ENCODE measurements around the gene DOCK2. TPM values are rescaled to one million over a fixed set of nuclear protein-coding genes. Genes with fewer than 3 reads are reported as not detected.

The DOCK2 gene
- total and polyA plus RNA-seq, 2 donors (not counting 3 experiments of a cell fraction or from before 2014, with no cell fraction given) = 0.62 to 4.8 TPM

GRCh38 chr5:169867347-169867746 lies 230.3 kb downstream of the DOCK2 start:
- BruUV-seq (replicated peaks) = no TSS peak
- DNase-seq (ENCODE audit: low read depth, low spot score) (no peak), FAIRE-seq (no peak)
- no peaks in the 10 kb centered on the region for H3K9me3 ChIP-seq (replicated peaks; ENCODE audit: control insufficient read depth, insufficient read depth, low read length)
- no peak overlapping the region for H3K4me3 ChIP-seq (replicated peaks in 1 of 3; ENCODE audit: insufficient read depth in 1 of 3, low read depth in 1 of 3, low read length in 3 of 3)
- no peak overlapping the region for H3K4me2 ChIP-seq (ENCODE audit: insufficient read depth, low read length)
- H3K79me2 ChIP-seq (ENCODE audit: control insufficient read depth, insufficient read depth, low read length) = no peaks in the 10 kb centered on the region
- ChIA-PET CTCF (interaction anchor here (1.7 kb wide), 1 partner anchor 113 kb away, joined by 4 read pairs; the partner anchor contains the start of gene INSYN2B), POLR2A (no interaction called here)
- no peak overlapping the region for H3K27ac ChIP-seq (ENCODE audit: insufficient read depth, low read depth, low read length)
- no peak for TF ChIP-seq POLR2A (IDR thresholded peaks at IDR 0.05; ENCODE audit: low read depth, low read length)
- no peak for TF ChIP-seq CTCF (IDR thresholded peaks at IDR 0.05; ENCODE audit: extremely low read depth in 1 of 2, insufficient read depth in 1 of 2, low read depth in 1 of 2, low read length in 2 of 2)
- no peak for TF ChIP-seq MYC (IDR thresholded peaks at IDR 0.05; ENCODE audit: low read depth, low read length)
- TF ChIP-seq FOS (IDR thresholded peaks at IDR 0.05; ENCODE audit: borderline replicate concordance, insufficient read depth, low read length) = no peak
- TF ChIP-seq EZH2 (IDR thresholded peaks at IDR 0.05; ENCODE audit: borderline replicate concordance, low read depth, low read length, severe bottlenecking) = no peak
- no peak for TF ChIP-seq POLR2AphosphoS5 (IDR thresholded peaks at IDR 0.05; ENCODE audit: insufficient read depth, low read depth, low read length)
- no peak for TF ChIP-seq GATA2 (IDR thresholded peaks at IDR 0.05; ENCODE audit: insufficient read depth, insufficient read length, low read depth, low read length)
- no peak for TF ChIP-seq MAX (IDR thresholded peaks at IDR 0.05; ENCODE audit: insufficient read depth, insufficient read length)
- no peak for TF ChIP-seq JUN (IDR thresholded peaks at IDR 0.05; ENCODE audit: borderline replicate concordance, insufficient read depth, insufficient read length, low read depth)
- no peaks in the 10 kb centered on the region for H3K4me1 ChIP-seq (ENCODE audit: control insufficient read depth, extremely low read depth, insufficient read depth, low read length)
- no peaks in the 10 kb centered on the region for H3K36me3 ChIP-seq (ENCODE audit: control insufficient read depth in 2 of 2, extremely low read depth in 1 of 2, insufficient read depth in 2 of 2, low read length in 2 of 2)
- no peaks in the 10 kb centered on the region for H4K20me1 ChIP-seq (replicated peaks; ENCODE audit: control insufficient read depth, extremely low read depth, insufficient read depth, low read length)
- H3K27me3 ChIP-seq (ENCODE audit: control insufficient read depth in 2 of 2, insufficient read depth in 2 of 2, low read length in 2 of 2) = no peaks in the 10 kb centered on the region
- H2AFZ ChIP-seq (ENCODE audit: low read depth, low read length) = no peak overlapping the region
- dilution Hi-C loops (cut with MboI; ENCODE audit: extremely low pct_ligation_motif_present, low sequenced_read_pairs) = no loop called here
- intact Hi-C loops (cut with micrococcal nuclease) = no loop called here
- H3K9me1 ChIP-seq (replicated peaks; ENCODE audit: control insufficient read depth, extremely low read depth, insufficient read depth, low read length) = no peaks in the 10 kb centered on the region
- H3K9ac ChIP-seq (replicated peaks; ENCODE audit: extremely low read depth, insufficient read depth, low read length) = no peak overlapping the region
